ENCODE measurements around the gene FANCC.
A peak's percentile ranks its signal among the peaks of the same experiment; 100 is the strongest.

The FANCC gene

GRCh38 chr9:95140821-95141220, 176.7 kb downstream of the FANCC start:
- no peaks in the 10 kb centered on the region for H3K27me3 ChIP-seq (ENCODE audit: control insufficient read depth in 2 of 2, insufficient read depth in 2 of 2, low read length in 2 of 2)
- H3K4me3 ChIP-seq (ENCODE audit: low read length in 2 of 2) = no peak overlapping the region
- H3K27ac ChIP-seq (ENCODE audit: low read depth in 2 of 2, low read length in 2 of 2) = no peak overlapping the region
- H3K9me3 ChIP-seq (ENCODE audit: control insufficient read depth in 2 of 2, low read length in 2 of 2) = no peaks in the 10 kb centered on the region
- H3K4me1 ChIP-seq (ENCODE audit: control insufficient read depth in 2 of 2, insufficient read depth in 2 of 2, low read length in 2 of 2) = peaks cover 0 to 2% of the 10 kb centered on the region in 2 donors
- H3K36me3 ChIP-seq (ENCODE audit: control insufficient read depth in 2 of 2, insufficient read depth in 2 of 2, low read length in 2 of 2) = peaks cover 0 to 6% of the 10 kb centered on the region in 2 donors
- H3K9ac ChIP-seq (ENCODE audit: low read depth in 1 of 2, low read length in 2 of 2) = no peak overlapping the region

- no peak overlapping the region for H3K27ac ChIP-seq (ENCODE audit: low read depth in 2 of 2, low read length in 2 of 2)
Observed at GRCh38 chr9:95139126-95139525, 178.4 kb downstream of the FANCC start.

GRCh38 chr9:95138474-95138873, 179.0 kb downstream of the FANCC start:
- Histone ChIP-seq H3K27me3 (ENCODE audit: control insufficient read depth in 2 of 2, insufficient read depth in 2 of 2, low read length in 2 of 2) (no peaks in the 10 kb centered on the region), H3K9me3 (ENCODE audit: control insufficient read depth in 2 of 2, low read length in 2 of 2) (no peaks in the 10 kb centered on the region), H3K36me3 (ENCODE audit: control insufficient read depth in 2 of 2, insufficient read depth in 2 of 2, low read length in 2 of 2) (peaks cover 0 to 6% of the 10 kb centered on the region in 2 donors), H3K4me1 (ENCODE audit: control insufficient read depth in 2 of 2, insufficient read depth in 2 of 2, low read length in 2 of 2) (peaks cover 5 to 9% of the 10 kb centered on the region in 2 donors), H3K9ac (ENCODE audit: low read depth in 1 of 2, low read length in 2 of 2) (no peak overlapping the region), H3K27ac (ENCODE audit: low read depth in 2 of 2, low read length in 2 of 2) (no peak overlapping the region), H3K4me3 (ENCODE audit: low read length in 2 of 2) (no peak overlapping the region)

More at GRCh38 chr9:95139126-95139525, 178.4 kb downstream of the FANCC start:
- no peaks in the 10 kb centered on the region for H3K27me3 ChIP-seq (ENCODE audit: control insufficient read depth in 2 of 2, insufficient read depth in 2 of 2, low read length in 2 of 2)
- no peak overlapping the region for H3K9ac ChIP-seq (ENCODE audit: low read depth in 1 of 2, low read length in 2 of 2)
- H3K9me3 ChIP-seq (ENCODE audit: control insufficient read depth in 2 of 2, low read length in 2 of 2) = no peaks in the 10 kb centered on the region
- peaks cover 5 to 6% of the 10 kb centered on the region in 2 donors for H3K4me1 ChIP-seq (ENCODE audit: control insufficient read depth in 2 of 2, insufficient read depth in 2 of 2, low read length in 2 of 2)
- peaks cover 0 to 6% of the 10 kb centered on the region in 2 donors for H3K36me3 ChIP-seq (ENCODE audit: control insufficient read depth in 2 of 2, insufficient read depth in 2 of 2, low read length in 2 of 2)
- H3K4me3 ChIP-seq (ENCODE audit: low read length in 2 of 2) = no peak overlapping the region

- Histone ChIP-seq H3K36me3 (ENCODE audit: control insufficient read depth in 2 of 2, insufficient read depth in 2 of 2, low read length in 2 of 2) (peaks cover 0 to 6% of the 10 kb centered on the region in 2 donors), H3K4me3 (ENCODE audit: low read length in 2 of 2) (no peak overlapping the region), H3K9ac (ENCODE audit: low read depth in 1 of 2, low read length in 2 of 2) (no peak overlapping the region), H3K9me3 (ENCODE audit: control insufficient read depth in 2 of 2, low read length in 2 of 2) (no peaks in the 10 kb centered on the region), H3K27me3 (ENCODE audit: control insufficient read depth in 2 of 2, insufficient read depth in 2 of 2, low read length in 2 of 2) (no peaks in the 10 kb centered on the region), H3K27ac (ENCODE audit: low read depth in 2 of 2, low read length in 2 of 2) (no peak overlapping the region), H3K4me1 (ENCODE audit: control insufficient read depth in 2 of 2, insufficient read depth in 2 of 2, low read length in 2 of 2) (peaks cover 4 to 9% of the 10 kb centered on the region in 2 donors)
Observed at GRCh38 chr9:95137587-95138145, 179.8 kb downstream of the FANCC start.

- H3K9ac ChIP-seq (ENCODE audit: low read depth in 1 of 2, low read length in 2 of 2) = no peak overlapping the region
- no peaks in the 10 kb centered on the region for H3K27me3 ChIP-seq (ENCODE audit: control insufficient read depth in 2 of 2, insufficient read depth in 2 of 2, low read length in 2 of 2)
- no peak overlapping the region for H3K4me3 ChIP-seq (ENCODE audit: low read length in 2 of 2)
- H3K27ac ChIP-seq (ENCODE audit: low read depth in 2 of 2, low read length in 2 of 2) = no peak overlapping the region
- peaks cover 0 to 6% of the 10 kb centered on the region in 2 donors for H3K36me3 ChIP-seq (ENCODE audit: control insufficient read depth in 2 of 2, insufficient read depth in 2 of 2, low read length in 2 of 2)
- no peaks in the 10 kb centered on the region for H3K9me3 ChIP-seq (ENCODE audit: control insufficient read depth in 2 of 2, low read length in 2 of 2)
- peaks cover 7 to 9% of the 10 kb centered on the region in 2 donors for H3K4me1 ChIP-seq (ENCODE audit: control insufficient read depth in 2 of 2, insufficient read depth in 2 of 2, low read length in 2 of 2)
Observed at GRCh38 chr9:95135756-95136155, 181.8 kb downstream of the FANCC start.

- peak overlapping the region; percentile 39 to 47 for H3K27ac ChIP-seq (ENCODE audit: low read depth in 2 of 2, low read length in 2 of 2)
- peaks cover 0 to 6% of the 10 kb centered on the region in 2 donors for H3K36me3 ChIP-seq (ENCODE audit: control insufficient read depth in 2 of 2, insufficient read depth in 2 of 2, low read length in 2 of 2)
- peak overlapping the region; percentile 14 to 31 for H3K4me3 ChIP-seq (ENCODE audit: low read length in 2 of 2)
- H3K4me1 ChIP-seq (ENCODE audit: control insufficient read depth in 2 of 2, insufficient read depth in 2 of 2, low read length in 2 of 2) = peaks cover 9 to 13% of the 10 kb centered on the region in 2 donors
- H3K27me3 ChIP-seq (ENCODE audit: control insufficient read depth in 2 of 2, insufficient read depth in 2 of 2, low read length in 2 of 2) = no peaks in the 10 kb centered on the region
- no peaks in the 10 kb centered on the region for H3K9me3 ChIP-seq (ENCODE audit: control insufficient read depth in 2 of 2, low read length in 2 of 2)
- peak overlapping the region in 1 of 2 donors; percentile 23 for H3K9ac ChIP-seq (ENCODE audit: low read depth in 1 of 2, low read length in 2 of 2)
Observed at GRCh38 chr9:95134457-95134881, 183.0 kb downstream of the FANCC start.

GRCh38 chr9:95133325-95133705, 184.2 kb downstream of the FANCC start:
- Histone ChIP-seq H3K9ac (ENCODE audit: low read depth in 1 of 2, low read length in 2 of 2) (no peak overlapping the region), H3K27ac (ENCODE audit: low read depth in 2 of 2, low read length in 2 of 2) (peak overlapping the region; percentile 12 to 40)

GRCh38 chr9:95132366-95133324, 184.9 kb downstream of the FANCC start:
- Histone ChIP-seq H3K4me3 (ENCODE audit: low read length in 2 of 2) (no peak overlapping the region), H3K9ac (ENCODE audit: low read depth in 1 of 2, low read length in 2 of 2) (no peak overlapping the region), H3K36me3 (ENCODE audit: control insufficient read depth in 2 of 2, insufficient read depth in 2 of 2, low read length in 2 of 2) (no peaks in the 10 kb centered on the region), H3K4me1 (ENCODE audit: control insufficient read depth in 2 of 2, insufficient read depth in 2 of 2, low read length in 2 of 2) (peaks cover 9 to 13% of the 10 kb centered on the region in 2 donors), H3K27me3 (ENCODE audit: control insufficient read depth in 2 of 2, insufficient read depth in 2 of 2, low read length in 2 of 2) (no peaks in the 10 kb centered on the region), H3K27ac (ENCODE audit: low read depth in 2 of 2, low read length in 2 of 2) (peak overlapping the region; percentile 40 to 53), H3K9me3 (ENCODE audit: control insufficient read depth in 2 of 2, low read length in 2 of 2) (no peaks in the 10 kb centered on the region)

More at GRCh38 chr9:95133325-95133705, 184.2 kb downstream of the FANCC start:
- Histone ChIP-seq H3K9me3 (ENCODE audit: control insufficient read depth in 2 of 2, low read length in 2 of 2) (no peaks in the 10 kb centered on the region), H3K4me3 (ENCODE audit: low read length in 2 of 2) (no peak overlapping the region), H3K36me3 (ENCODE audit: control insufficient read depth in 2 of 2, insufficient read depth in 2 of 2, low read length in 2 of 2) (peaks cover 0 to 3% of the 10 kb centered on the region in 2 donors), H3K27me3 (ENCODE audit: control insufficient read depth in 2 of 2, insufficient read depth in 2 of 2, low read length in 2 of 2) (no peaks in the 10 kb centered on the region), H3K4me1 (ENCODE audit: control insufficient read depth in 2 of 2, insufficient read depth in 2 of 2, low read length in 2 of 2) (peaks cover 9 to 13% of the 10 kb centered on the region in 2 donors)

GRCh38 chr9:95131023-95131943, 186.2 kb downstream of the FANCC start:
- Histone ChIP-seq H3K9me3 (ENCODE audit: control insufficient read depth in 2 of 2, low read length in 2 of 2) (no peaks in the 10 kb centered on the region), H3K36me3 (ENCODE audit: control insufficient read depth in 2 of 2, insufficient read depth in 2 of 2, low read length in 2 of 2) (no peaks in the 10 kb centered on the region), H3K4me3 (ENCODE audit: low read length in 2 of 2) (no peak overlapping the region), H3K27me3 (ENCODE audit: control insufficient read depth in 2 of 2, insufficient read depth in 2 of 2, low read length in 2 of 2) (no peaks in the 10 kb centered on the region), H3K27ac (ENCODE audit: low read depth in 2 of 2, low read length in 2 of 2) (peak overlapping the region in 1 of 2 donors; percentile 53), H3K9ac (ENCODE audit: low read depth in 1 of 2, low read length in 2 of 2) (no peak overlapping the region), H3K4me1 (ENCODE audit: control insufficient read depth in 2 of 2, insufficient read depth in 2 of 2, low read length in 2 of 2) (peaks cover 9 to 18% of the 10 kb centered on the region in 2 donors)

All from mucosa of rectum (tissue), 2 donors.